Measurements from ENCODE around the gene SLC35G6. TPM values are rescaled to one million over a fixed set of nuclear protein-coding genes. Genes with fewer than 3 reads are reported as not detected.

Gene SLC35G6
- total RNA-seq, 1 donor from 2014 or later = not detected

DNA sequence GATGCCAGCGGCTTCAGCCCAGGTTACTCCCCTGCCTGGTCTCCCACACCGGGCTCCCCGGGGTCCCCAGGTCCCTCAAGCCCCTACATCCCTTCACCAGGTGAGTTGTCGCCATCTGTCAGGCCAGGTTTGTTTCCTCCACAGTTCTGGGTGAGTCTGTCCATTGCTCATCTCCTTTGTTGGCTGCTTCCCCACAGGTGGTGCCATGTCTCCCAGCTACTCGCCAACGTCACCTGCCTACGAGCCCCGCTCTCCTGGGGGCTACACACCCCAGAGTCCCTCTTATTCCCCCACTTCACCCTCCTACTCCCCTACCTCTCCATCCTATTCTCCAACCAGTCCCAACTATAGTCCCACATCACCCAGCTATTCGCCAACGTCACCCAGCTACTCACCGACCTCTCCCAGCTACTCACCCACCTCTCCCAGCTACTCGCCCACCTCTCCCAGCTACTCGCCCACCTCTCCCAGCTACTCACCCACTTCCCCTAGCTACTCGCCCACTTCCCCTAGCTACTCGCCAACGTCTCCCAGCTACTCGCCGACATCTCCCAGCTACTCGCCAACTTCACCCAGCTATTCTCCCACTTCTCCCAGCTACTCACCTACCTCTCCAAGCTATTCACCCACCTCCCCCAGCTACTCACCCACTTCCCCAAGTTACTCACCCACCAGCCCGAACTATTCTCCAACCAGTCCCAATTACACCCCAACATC lies 31.7 kb downstream of the SLC35G6 start:
- no peaks in the 10 kb centered on the region for H3K9me3 Mint-ChIP-seq (ENCODE audit: unreplicated experiment)
- DNase-seq (ENCODE audit: low spot score) = no peak
- TF ChIP-seq, protein P1, sequence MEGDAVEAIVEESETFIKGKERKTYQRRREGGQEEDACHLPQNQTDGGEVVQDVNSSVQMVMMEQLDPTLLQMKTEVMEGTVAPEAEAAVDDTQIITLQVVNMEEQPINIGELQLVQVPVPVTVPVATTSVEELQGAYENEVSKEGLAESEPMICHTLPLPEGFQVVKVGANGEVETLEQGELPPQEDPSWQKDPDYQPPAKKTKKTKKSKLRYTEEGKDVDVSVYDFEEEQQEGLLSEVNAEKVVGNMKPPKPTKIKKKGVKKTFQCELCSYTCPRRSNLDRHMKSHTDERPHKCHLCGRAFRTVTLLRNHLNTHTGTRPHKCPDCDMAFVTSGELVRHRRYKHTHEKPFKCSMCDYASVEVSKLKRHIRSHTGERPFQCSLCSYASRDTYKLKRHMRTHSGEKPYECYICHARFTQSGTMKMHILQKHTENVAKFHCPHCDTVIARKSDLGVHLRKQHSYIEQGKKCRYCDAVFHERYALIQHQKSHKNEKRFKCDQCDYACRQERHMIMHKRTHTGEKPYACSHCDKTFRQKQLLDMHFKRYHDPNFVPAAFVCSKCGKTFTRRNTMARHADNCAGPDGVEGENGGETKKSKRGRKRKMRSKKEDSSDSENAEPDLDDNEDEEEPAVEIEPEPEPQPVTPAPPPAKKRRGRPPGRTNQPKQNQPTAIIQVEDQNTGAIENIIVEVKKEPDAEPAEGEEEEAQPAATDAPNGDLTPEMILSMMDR (IDR thresholded peaks at IDR 0.05; ENCODE audit: unreplicated experiment) = no peak
- no peak overlapping the region for H3K27ac Mint-ChIP-seq (ENCODE audit: unreplicated experiment)
- H3K36me3 Mint-ChIP-seq (ENCODE audit: low read depth, unreplicated experiment) = peaks cover 41% of the 10 kb centered on the region
- H3K4me3 Mint-ChIP-seq (ENCODE audit: unreplicated experiment) = peak overlapping the region; percentile 23
- no peaks in the 10 kb centered on the region for H3K4me1 Mint-ChIP-seq (ENCODE audit: unreplicated experiment)
- peaks cover 9% of the 10 kb centered on the region for H3K27me3 Mint-ChIP-seq (ENCODE audit: unreplicated experiment)

DNA sequence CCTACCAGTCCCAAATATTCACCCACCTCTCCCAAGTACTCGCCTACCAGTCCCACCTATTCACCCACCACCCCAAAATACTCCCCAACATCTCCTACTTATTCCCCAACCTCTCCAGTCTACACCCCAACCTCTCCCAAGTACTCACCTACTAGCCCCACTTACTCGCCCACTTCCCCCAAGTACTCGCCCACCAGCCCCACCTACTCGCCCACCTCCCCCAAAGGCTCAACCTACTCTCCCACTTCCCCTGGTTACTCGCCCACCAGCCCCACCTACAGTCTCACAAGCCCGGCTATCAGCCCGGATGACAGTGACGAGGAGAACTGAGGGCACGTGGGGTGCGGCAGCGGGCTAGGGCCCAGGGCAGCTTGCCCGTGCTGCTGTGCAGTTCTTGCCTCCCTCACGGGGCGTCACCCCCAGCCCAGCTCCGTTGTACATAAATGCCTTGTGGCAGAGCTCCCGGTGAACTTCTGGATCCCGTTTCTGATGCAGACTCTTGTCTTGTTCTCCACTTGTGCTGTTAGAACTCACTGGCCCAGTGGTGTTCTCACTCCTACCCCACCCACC lies 32.7 kb downstream of the SLC35G6 start:
- no peaks in the 10 kb centered on the region for H3K9me3 Mint-ChIP-seq (ENCODE audit: unreplicated experiment)
- peaks cover 33% of the 10 kb centered on the region for H3K36me3 Mint-ChIP-seq (ENCODE audit: low read depth, unreplicated experiment)
- no peak for DNase-seq (ENCODE audit: low spot score)
- H3K4me1 Mint-ChIP-seq (ENCODE audit: unreplicated experiment) = no peaks in the 10 kb centered on the region
- no peak overlapping the region for H3K4me3 Mint-ChIP-seq (ENCODE audit: unreplicated experiment)
- no peak overlapping the region for H3K27ac Mint-ChIP-seq (ENCODE audit: unreplicated experiment)
- TF ChIP-seq, protein P1 (IDR thresholded peaks at IDR 0.05; ENCODE audit: unreplicated experiment) = no peak
- peaks cover 9% of the 10 kb centered on the region for H3K27me3 Mint-ChIP-seq (ENCODE audit: unreplicated experiment)

DNA sequence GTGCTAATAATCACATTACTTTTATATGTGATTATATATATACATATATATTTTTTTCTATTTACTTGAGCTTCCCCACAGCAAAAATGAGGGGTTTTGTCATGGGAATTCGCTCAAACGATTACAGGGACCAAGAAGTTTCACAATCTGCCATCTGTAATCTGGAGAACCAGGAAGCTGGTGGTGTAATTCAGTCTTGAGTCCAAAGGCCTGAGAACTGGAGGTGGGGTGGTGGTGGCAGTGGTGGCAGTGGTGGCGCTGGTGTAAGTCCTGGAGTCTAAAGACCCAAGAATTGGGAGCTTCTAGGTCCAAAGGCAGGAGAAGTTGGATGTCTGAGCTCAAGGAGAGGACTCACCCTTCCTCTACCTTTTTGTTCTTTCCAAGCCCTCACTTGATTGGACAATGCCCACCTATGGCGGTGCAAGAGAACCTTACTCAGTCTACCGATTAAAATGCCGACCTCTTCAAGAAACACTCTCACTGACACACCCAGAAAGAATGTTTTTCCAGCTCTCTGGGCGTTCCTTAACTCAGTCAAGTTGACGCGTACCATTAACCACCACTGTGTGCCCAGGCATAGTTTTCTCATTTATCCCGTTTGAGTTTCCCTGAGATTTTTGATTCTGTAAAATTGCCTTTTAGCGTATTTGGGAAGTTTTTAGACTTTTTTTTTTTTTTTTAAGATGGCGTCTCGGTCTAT lies 34.8 kb downstream of the SLC35G6 start:
- Mint-ChIP-seq H3K4me1 (ENCODE audit: unreplicated experiment) (no peaks in the 10 kb centered on the region), H3K4me3 (ENCODE audit: unreplicated experiment) (peak overlapping the region; percentile 47), H3K36me3 (ENCODE audit: low read depth, unreplicated experiment) (peaks cover 20% of the 10 kb centered on the region), H3K27ac (ENCODE audit: unreplicated experiment) (no peak overlapping the region), H3K27me3 (ENCODE audit: unreplicated experiment) (peaks cover 5% of the 10 kb centered on the region), H3K9me3 (ENCODE audit: unreplicated experiment) (no peaks in the 10 kb centered on the region)
- no peak for DNase-seq (ENCODE audit: low spot score)
- TF ChIP-seq, protein P1 (IDR thresholded peaks at IDR 0.05; ENCODE audit: unreplicated experiment) = no peak

DNA sequence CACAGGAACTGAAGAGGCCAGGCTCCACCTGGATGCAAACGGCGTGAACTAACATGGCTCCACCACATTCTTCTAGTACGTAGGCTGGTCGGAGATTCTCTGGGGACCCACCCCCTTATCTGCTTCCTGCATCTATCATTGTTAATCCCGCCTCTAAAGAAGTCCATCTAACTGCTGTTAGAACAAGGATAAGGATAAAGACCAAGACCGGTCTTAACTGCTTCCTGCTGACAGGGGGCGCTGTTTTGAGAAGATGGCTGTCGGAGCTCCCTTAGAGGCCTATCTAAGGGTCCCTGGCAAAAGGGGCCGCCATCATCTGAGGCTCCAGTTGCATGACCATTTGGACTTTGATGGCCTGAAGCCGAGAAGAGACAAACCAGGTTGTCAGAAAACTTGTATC lies 41.8 kb downstream of the SLC35G6 start:
- Mint-ChIP-seq H3K9me3 (ENCODE audit: unreplicated experiment) (peaks cover 3% of the 10 kb centered on the region), H3K4me1 (ENCODE audit: unreplicated experiment) (no peaks in the 10 kb centered on the region), H3K36me3 (ENCODE audit: low read depth, unreplicated experiment) (no peaks in the 10 kb centered on the region), H3K27me3 (ENCODE audit: unreplicated experiment) (peaks cover 2% of the 10 kb centered on the region), H3K4me3 (ENCODE audit: unreplicated experiment) (no peak overlapping the region), H3K27ac (ENCODE audit: unreplicated experiment) (no peak overlapping the region)
- DNase-seq (ENCODE audit: low spot score) = no peak
- TF ChIP-seq, protein P1 (IDR thresholded peaks at IDR 0.05; ENCODE audit: unreplicated experiment) = peak; percentile 25

DNA sequence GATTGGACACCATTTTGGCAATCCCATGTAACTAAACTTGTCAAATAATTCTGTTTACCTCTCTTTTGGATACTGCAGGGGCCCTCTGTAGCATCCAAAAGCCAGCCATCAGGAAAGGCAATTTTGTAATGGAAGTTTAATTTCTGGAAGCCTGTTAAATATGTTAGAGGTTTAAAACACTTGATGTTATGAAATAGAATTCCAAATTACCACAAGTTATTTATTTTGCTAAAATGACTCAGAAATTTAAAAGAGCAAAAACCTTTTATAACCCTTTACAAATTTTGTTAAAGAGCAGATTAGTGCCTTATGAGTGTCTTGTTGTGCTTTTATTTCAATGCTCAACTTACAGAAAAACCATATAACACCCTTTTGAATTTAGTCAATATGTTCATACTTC lies 47.6 kb downstream of the SLC35G6 start:
- Mint-ChIP-seq H3K36me3 (ENCODE audit: low read depth, unreplicated experiment) (peaks cover 4% of the 10 kb centered on the region), H3K27ac (ENCODE audit: unreplicated experiment) (no peak overlapping the region), H3K4me1 (ENCODE audit: unreplicated experiment) (no peaks in the 10 kb centered on the region), H3K4me3 (ENCODE audit: unreplicated experiment) (no peak overlapping the region), H3K9me3 (ENCODE audit: unreplicated experiment) (peaks cover 3% of the 10 kb centered on the region), H3K27me3 (ENCODE audit: unreplicated experiment) (no peaks in the 10 kb centered on the region)
- TF ChIP-seq, protein P1 (IDR thresholded peaks at IDR 0.05; ENCODE audit: unreplicated experiment) = no peak
- DNase-seq (ENCODE audit: low spot score) = no peak
